ENCODE data around the gene KRT27.

The KRT27 gene

DNA sequence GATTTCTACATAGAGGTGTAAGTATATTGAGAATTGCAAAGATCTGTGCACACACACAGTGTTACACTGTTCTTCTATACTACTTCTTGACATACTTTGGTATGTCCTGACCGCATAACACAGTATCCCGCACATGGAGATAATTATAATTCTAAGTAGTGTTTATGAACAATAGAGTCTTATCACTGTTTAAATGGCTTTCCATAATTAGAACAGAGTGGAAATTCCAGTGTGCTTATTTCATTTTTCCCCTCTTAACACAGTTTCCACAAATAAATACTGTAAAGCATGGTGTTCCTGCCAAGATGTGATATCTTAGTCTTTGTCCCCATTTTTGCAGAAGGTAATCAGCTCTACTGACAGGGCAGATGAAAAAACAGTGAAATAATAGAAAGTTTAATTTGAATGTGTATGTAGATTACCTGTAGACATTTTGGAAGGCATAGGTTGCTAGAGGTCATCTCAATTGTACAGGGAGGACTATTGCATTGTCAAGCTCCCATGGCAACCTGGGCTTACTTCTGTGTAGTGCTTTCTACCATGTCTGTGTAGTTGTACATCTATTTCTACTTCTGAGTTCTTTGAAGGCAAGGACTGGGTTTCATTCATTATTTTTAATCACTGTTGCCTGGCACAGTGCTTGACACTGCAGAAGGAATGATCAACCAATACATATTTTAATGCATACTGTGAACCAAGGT, 27.5 kb upstream of the KRT27 start:
- no peak for DNase-seq

DNA sequence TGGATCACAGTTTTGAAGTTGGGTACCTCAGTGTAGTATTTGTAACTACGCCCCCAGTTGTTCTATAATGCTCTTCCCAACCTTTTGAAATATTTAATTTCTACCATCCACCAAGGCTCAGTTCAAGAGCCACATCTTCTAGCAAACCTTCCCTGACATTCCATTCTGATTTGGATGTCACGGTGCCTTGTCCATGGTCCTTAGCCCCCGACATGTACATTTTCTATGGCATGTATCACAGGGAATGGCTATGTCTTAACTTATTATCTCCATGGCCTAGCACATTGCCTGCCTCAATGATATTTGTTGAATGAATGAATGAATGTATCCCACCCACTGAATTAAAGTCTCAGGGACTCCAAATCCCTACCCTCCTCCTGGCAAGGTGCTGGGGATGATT, 23.8 kb upstream of the KRT27 start:
- no peak for DNase-seq

DNA sequence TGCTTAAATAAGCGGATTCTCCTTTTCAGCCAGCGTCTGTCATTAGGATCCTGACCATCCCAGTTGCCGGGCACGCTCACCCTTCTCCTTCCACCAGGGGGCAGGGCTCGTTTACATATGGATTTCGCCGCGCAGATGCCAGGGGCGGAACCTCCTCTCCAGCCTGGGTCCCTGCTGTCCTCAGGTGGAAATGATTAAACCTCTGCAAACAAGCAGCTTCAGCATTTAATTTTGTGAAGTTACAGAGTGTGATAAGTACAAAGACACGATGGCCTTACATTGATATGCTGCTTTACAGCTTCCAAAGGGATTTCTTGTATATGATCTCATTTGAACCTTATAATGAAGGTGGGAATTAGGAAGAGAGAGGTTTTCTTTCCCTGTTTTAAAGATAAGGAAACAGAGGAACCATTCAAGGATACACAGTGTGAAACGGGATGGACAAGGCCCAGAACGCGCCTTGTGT, 21.3 kb upstream of the KRT27 start:
- peak; percentile 91 for DNase-seq

DNA sequence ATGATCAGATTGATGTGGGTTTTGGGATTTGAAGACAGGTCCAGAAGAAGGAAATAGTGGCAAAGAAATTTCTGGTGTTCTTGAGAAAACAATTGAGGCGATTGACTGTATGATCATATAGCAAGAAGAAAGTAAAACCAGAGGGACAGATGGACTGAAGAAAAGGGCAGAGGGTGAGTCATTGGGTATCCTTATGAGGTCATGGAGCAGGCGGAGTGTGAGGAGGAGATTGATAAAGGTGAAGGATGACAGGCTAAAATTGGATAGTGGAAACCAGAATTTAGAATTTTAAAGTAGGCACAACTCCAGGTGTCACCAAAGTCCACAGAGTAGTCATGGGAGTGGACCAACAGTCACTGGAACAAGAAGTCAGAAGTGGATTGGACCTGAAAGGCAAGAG, 18.8 kb upstream of the KRT27 start:
- DNase-seq = no peak

DNA sequence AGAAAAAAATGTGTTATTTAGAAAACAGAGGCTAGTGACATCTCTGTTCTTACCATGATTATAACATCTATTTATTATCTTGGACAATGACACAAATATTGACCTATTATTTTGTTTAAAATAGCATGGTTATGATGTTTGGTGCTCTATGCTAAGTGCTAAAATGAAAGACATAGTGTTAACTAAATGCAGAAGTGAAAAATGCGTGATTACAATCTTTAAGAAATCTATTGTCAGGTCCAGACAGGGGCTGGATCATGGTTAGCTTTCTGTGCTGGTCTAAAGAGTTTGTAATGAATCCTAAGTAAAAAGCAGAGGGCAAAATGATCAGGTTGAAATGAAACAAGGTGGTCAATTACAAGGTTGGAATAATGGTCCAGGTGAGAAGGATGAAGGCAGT, 18.0 kb upstream of the KRT27 start:
- DNase-seq = no peak

DNA sequence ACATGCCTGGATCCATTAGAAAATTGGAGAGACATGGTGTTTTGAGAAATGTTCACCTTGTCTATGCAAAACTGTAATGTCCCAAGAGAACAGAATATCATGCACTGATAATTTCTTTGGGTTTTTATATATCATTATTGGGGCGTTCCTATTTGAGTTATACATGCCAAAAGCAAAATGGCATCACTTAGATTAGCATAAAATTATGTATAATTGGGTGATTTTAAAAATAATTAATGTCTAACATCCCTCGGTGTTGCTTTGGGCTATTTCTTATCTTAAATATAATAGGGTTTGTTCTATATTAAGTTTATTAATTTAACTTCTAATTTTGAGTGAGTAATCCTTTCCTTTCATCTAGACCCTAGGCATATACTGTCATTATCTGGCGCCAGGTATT, 17.5 kb upstream of the KRT27 start, which contains the start of gene KRT28:
TSS of gene KRT28 (minus strand) at position 101 of the 400 bp plus-strand sequence. CDS start at position 35, 66 bp downstream.
- DNase-seq = no peak

DNA sequence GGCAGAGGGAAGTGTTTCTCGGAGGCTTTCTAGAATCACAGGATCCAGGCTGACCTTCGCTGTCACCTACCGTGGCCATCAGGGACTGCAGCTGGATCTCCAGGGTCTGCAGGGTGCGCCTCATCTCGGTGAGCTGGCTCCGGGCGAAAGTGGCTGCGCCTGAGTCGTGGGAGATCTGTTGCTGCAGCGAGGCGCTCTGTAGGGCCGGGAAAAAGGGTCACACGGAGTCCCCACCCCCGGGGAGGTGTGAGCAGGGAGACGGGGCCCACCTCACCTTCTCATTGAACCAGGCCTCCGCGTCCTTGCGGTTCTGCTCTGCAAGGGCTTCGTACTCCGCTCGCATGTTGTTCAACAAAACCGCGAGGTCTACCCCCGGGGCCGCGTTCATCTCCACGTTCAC, 14.5 kb upstream of the KRT27 start:
- DNase-seq = no peak

DNA sequence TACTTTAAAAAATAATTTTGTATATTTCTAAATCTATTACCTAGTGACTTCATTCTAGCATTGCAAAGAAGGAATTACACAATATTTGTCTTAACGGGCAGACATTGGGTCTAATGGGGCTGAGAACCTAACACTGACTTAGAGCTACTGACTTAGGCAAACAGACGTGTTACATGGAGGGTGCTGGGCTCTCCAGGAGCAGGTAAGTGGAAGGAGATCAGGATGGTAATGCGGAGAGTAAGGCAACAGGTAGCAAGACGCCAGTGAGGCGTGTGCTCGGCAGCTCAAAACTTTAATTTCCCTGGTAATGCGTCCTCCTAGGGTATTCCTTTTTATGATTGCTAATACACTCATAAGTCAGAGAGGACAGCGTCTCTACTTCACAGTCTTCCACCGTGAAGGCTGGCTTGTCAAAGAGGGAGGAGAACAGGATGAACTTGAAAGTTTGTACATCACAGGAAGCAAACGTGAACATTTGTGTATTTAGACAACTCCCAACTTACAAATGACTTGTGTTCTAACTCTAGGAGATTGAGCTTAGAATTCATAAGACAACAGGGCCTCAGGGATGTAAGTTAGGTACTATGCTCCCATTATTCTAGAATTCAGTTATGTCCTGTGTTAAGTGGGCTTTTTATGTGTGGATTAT, 12.8 kb upstream of the KRT27 start:
- no peak for DNase-seq

DNA sequence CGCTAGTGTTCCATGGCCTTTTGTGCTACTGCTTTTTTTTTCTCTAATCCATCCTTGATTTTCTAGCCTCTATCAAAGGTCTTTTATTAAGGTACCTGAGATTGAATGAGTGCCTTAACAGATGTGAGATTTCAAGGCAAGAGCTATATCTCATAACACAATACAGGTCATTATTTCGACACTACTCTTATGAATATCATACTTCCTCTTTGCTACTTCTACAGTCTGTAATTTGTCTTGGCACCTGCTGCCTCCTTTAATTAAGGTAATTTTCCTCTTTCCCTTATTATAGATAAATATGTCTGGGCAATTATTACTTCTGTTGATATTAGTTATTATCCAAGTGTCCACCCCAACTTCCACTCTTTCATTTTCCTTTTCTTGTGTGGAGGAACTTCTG, 12.1 kb upstream of the KRT27 start:
- peak; percentile 28 for DNase-seq

DNA sequence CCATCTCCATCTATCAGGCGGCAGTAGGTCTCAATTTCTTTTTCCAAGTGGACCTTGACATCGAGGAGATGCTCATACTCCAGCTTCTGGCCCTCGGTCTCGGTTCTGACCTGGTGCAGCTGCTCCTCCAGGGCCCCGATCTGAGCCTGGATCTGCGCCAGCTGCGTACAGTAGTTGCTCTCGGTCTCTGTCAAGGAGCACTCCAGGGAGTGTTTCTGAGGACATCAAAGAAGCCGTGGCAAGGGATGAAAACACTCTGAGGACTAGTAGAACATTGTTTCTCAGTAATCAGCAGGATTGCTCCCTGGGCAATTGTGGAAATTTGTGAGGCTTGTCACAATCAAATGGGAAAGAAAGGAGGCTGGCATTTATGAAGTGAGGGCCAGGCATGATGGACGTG, 11.5 kb upstream of the KRT27 start:
- peak; percentile 20 for DNase-seq

DNA sequence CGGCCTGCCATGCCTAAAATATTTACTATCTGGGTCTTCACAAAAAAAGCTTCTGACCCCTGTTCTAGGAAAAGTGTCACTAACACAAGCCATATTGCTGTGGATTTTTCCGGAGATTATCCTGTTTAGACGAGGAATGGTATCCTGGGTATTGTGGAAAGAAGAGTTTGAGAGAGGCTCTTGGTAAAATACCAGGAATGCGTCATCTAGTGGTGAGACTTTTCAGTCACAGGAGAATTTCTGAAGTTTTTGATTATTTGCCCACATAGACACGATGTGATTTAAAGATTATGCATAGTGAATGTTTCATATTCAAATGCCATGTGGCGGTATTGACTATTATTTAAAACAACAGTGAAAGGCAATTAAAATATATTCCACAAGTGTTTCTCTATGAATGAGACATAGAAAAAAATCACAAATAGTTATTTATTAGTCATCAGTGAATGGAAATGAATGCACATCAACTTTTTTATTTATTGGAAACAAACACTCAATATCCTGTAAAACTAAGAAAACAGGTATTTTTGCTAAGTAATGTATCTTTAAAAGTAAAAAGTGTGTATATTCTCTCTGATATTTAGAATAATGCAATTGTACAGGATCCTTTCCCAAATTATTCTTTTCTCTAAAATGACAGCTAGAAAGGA, 9.6 kb upstream of the KRT27 start:
- peak; percentile 34 for DNase-seq

DNA sequence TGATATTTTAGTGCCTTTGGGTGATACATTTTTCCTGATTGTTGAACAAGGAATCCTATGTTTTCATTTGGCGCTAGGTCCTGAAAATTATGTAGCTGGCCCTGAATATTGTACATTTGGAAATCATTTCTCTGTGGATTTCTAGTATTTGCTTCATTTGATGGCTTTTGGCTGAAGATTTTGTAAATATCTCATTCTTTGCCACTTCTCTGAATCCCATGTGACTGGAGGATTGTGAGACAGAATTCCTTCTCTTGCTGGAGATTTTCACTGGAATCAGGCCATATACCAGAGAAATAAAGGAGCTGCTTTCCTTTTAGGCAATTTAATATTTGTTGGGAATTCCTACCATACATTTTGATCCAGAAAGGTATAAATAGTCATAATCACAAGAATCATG, 8.8 kb upstream of the KRT27 start:
- DNase-seq = no peak

DNA sequence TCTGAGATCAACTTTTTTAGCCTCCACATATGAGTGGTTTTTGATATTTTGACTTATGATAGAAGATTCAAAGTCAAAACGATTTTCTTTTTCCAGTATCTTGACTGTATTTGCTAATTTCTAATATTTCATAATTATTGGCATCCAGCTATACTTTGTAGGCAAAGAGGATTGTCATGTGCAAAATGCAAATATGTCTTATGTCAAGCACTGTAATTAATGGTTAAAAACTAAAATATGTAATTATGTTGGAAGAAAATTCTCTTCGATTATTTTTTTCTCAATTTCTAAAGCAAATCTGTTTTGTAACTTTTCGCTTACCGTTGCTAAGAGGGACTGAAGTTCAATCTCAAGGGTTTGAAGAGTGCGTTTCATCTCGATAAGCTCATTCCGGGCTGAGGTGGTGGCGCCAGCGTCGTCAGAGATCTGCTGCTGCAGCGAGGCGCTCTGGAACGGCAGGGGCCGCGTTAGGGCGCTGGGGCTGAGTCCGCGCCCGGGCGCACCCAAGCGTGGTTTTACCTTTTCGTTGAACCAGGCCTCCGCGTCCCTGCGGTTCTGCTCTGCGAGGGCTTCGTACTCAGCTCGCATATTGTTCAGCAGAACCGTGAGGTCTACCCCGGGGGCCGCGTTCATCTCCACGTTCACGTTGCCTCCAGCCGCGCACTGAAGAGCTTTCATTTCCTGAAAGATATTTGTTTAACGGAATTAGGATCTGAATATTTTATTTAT, 3.0 kb downstream of the KRT27 start:
- peak; percentile 53 for DNase-seq

DNA sequence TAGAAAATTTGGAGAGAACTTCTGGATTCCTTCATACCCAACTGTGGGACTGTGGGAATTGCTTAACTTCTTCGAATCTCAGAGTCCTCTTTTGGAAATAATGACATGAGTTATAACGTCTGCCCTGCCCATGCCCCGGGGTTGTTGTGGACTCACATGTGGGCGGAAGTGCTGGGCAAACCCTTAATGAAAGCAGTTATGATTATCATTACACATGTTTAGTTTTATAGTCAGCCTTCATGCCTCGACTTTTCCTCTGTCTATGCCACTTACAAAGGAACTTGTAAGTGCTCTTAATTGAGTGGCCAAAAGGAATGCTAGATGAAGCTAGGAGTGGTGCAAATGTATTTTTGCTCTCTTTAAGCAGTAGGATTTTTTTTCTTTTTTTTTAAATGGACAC, 3.9 kb downstream of the KRT27 start:
- peak; percentile 10 for DNase-seq

DNA sequence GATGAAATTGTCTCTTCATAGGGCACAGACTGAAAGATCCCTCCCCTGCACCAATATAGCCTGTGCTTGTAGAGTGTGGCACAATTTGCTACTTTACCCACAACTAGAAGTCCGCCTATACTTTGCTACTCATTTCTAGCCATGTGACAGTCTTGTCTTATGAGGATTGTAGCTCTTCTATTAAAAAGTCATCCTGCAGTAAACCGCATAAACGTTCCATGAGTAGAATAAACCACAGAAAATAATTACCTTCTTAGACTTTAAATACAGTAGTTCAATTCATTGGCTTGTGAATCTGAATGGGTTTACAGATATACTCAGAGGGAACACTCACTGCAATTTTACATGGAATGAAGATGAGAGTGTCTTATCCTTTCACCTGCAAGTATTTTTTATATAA, 4.4 kb downstream of the KRT27 start:
- no peak for DNase-seq

DNA sequence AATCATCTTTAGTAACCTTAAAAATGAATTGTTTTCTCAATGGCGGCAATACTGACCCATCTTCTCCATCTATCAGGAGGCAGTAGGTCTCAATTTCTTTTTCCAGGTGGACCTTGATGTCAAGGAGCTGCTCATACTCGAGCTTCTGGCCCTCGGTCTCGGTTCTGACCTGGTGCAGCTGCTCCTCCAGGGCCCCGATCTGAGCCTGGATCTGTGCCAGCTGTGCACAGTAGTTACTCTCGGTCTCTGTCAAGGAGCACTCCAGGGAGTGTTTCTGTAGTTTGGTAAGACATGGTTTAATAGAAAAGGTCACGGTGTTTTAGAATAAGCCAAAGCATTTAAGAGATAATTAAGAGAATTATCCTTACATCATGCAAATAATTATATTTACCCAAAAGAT, 4.9 kb downstream of the KRT27 start:
- peak; percentile 35 for DNase-seq

DNA sequence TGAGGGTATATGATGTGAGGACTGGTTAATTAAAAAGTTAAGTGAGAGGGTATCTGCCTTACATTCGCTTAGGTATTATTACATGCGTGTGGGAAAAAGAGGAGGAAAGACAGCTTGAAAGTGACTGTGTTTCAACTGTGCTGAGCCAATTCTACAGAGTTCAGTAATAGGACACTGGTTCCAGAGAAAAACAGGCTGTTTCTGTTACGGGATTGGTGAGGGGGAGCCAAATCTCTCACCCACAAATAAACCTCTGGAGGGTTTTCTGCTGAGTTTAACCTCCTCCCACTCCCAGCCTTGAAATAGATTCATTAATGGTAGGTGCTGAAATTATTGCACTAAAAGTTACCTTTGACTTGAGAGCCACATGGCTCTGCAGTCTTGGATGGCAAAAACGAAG, 6.4 kb downstream of the KRT27 start:
- DNase-seq = no peak

DNA sequence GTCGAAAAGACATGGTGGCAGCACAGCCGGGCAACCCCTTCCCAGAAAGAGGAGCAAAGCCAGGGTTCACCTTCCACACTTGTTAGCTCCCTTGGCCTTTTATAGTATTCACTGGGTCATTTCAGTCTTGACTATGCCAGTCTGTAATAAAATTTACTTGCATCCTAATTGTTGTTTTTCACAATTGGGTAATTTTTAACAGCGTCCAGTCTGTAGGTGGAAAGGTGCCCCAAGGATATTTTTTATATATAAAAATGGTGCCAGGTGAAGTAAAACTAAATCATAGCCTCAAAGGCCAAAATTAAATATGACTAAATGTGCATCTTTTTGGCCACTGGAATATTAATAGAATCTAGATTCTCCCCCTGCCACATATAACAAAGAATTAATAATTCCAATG, 10.2 kb downstream of the KRT27 start, which contains the start of gene KRT26:
TSS of gene KRT26 (minus strand) at position 101 of the 400 bp plus-strand sequence. CDS start at position 13, 88 bp downstream.
- no peak for DNase-seq

DNA sequence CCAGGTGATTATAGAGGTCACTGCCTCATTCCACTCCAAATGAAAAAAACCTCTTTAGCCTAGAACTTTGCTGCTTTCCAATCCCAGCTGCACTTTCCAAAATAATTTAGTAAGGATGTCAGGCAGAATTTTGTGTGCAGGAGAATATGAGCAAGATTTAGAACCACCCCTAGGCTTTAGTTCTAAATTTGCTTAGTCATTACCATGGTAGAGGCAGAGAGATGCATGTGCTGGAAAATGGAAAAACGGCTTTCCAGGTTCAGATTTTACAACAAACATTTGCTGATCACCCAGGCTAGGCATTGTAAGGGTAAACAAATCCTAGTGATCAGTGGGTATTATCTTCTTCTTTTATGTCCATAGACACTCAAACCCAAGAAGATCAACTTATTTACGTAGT, 16.7 kb downstream of the KRT27 start:
- no peak for DNase-seq

DNA sequence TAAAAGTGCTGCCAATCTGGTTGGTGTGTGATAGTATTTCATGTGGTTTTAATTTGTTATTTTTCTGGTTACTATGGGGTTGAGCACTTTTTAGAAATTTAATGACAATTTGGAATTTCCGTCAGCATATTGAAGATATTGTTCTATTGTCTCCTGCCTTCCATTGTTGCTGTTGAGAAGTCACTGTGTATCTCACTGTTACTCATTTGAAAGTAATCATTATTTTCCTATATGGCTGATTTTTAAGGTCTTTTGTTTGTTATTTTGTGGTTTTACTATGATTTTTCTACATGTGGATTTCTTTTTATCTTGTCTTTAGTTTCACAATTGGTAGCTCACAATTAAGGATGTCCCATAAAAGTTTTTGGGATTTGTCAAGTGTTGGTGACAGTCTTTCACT, 18.6 kb downstream of the KRT27 start:
- no peak for DNase-seq

DNA sequence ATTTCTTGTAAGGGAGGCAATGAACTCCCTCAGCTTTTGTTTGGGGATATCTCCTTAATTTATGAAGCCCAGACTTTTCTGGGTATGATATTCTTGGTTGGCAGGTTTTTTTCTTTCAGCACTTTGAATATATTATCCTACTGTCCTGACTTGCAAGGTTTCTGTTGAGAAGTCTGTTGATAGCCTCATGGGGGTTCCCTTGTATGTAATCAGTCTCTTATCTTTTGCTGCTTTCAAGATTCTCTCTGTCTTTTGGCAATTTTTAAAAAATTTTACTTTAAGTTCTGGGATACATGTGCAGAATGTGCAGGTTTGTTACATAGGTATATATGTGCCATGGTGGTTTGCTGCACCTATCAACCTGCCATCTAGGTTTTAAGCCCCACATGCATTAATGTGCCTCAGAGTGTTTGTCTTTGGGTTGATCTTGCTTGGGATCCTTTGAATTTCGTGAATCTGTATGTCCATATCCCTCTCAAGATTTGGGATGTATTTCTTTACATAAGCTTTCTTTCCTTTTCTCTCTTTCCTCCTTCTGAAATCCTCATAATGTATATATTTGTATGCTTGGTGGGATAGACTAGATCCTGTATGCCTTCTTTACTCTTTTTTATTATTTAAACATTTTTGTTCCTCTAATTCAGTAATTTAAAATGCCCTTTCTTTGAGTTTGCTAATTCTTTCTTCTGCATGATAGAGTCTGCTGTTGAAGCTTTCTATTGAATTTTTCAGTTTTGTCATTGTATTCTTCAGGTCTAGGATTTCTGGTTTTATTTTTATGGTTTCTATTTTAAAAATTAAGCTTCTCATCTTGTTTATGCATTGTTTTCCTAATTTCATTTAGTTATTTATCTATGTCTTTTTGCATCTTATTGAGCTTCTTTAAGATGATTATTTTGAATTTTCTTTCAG, 22.0 kb downstream of the KRT27 start:
- DNase-seq = no peak

DNA sequence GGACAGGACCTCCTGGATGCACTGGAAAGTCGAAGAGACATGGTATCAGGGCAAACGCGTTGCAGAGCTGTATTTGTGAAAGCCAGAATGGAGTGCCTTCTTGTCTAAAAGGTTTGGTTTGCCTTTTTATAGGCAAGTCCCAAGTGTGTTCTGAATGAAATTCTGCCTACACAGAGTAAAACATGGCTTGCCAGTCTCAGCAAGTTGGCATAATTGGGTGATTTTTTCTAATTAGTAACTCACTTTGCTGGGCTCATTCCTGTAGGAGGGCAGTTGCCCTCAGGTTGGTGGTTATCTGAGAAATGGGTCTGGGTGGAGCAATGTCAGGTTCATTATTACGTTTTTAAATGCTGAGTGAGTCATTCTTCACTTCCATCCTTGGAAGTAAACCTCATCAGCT, 27.1 kb downstream of the KRT27 start, which contains the start of gene KRT25:
TSS of gene KRT25 (minus strand) at position 101 of the 400 bp plus-strand sequence. CDS start at position 41, 60 bp downstream.
- no peak for DNase-seq

All from NCI-H69 (cell line).